SK-N-SH (cell line): ENCODE measurements around the gene UNC119.

ENCODE experiments used
- FOXJ3 ChIP-seq: sonication (generic); formaldehyde crosslinking; IDR thresholded peaks from 2 replicates; pipeline ENCODE4 v1.5.1; 2020; ENCODE audit warnings: mild to moderate bottlenecking, missing genetic modification reagents
- GABPA ChIP-seq: IDR thresholded peaks from 2 replicates; pipeline ENCODE4 v1.4.0; 2012; ENCODE audit warnings: low read depth, mild to moderate bottlenecking
- MXI1 ChIP-seq: IDR thresholded peaks from 2 replicates; pipeline ENCODE4 v1.6.1; 2012; ENCODE audit warnings: mild to moderate bottlenecking, low read depth, low read length, improper control_type of control experiment
- POLR2AphosphoS5 ChIP-seq: IDR thresholded peaks from 2 replicates; pipeline ENCODE4 v1.6.1; 2012; ENCODE audit warnings: low read depth, low read length
- RAD21 ChIP-seq: IDR thresholded peaks from 2 replicates; pipeline ENCODE4 v1.6.1; 2012; ENCODE audit warnings: mild to moderate bottlenecking, low read length
- SIN3A ChIP-seq: IDR thresholded peaks from 2 replicates; pipeline ENCODE4 v1.6.1; 2012; ENCODE audit warnings: low read depth, mild to moderate bottlenecking, low read length, moderate library complexity, borderline replicate concordance
- SMC3 ChIP-seq: IDR thresholded peaks from 2 replicates; pipeline ENCODE4 v1.6.1; 2012; ENCODE audit warnings: low read depth, low read length, improper control_type of control experiment
- USF1 ChIP-seq: IDR thresholded peaks from 2 replicates; pipeline ENCODE4 v1.4.0; 2012; ENCODE audit warnings: low read depth, borderline replicate concordance
- TF ChIP-seq, protein P1 (sequence below): fragments of 200-600 bp; sonication (generic); IDR thresholded peaks from 2 replicates; pipeline ENCODE4 v1.6.1; 2017; ENCODE audit warnings: antibody characterized with exemption, mild to moderate bottlenecking, moderate library complexity

DNA sequence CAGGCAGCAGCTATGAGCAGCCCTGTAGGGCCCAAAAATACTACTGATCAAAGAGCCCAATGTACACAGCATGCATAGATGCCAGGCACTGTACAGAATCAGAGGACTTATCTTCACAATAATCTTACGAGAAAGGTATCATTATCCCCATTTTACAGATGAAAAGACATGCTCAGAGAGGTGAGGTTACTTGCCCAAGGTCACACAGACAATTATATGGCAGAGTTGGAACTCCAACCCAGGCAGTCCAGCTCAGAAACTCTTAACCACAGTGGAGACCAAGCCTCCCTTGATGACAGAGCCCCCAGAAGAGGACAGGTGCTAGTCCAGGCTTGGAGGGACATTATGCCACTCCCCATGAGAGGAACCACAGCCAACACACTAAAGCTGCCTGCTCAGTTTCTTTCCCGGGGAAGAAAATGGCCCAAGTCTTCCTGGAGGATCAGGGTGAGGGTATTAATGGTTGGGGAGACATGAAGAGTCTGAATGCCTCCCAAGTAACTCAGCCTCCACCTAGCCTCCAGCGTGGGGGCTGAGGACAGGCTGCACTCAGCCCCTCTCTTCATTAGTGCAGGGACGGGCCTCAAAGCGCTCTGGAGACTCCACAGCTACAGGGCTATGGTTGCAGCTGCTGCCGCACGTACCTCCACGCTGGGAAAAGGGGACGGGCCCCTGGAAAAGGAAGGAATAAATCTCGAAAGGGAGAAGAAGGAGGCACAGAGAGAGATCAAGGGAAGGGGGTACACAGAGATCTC, 826 bp downstream of the UNC119 start:
- TF ChIP-seq POLR2AphosphoS5 (no peak), MXI1 (no peak), GABPA (no peak), RAD21 (no peak), SMC3 (no peak), FOXJ3 (no peak), USF1 (no peak), SIN3A (no peak)
- TF ChIP-seq, protein P1, sequence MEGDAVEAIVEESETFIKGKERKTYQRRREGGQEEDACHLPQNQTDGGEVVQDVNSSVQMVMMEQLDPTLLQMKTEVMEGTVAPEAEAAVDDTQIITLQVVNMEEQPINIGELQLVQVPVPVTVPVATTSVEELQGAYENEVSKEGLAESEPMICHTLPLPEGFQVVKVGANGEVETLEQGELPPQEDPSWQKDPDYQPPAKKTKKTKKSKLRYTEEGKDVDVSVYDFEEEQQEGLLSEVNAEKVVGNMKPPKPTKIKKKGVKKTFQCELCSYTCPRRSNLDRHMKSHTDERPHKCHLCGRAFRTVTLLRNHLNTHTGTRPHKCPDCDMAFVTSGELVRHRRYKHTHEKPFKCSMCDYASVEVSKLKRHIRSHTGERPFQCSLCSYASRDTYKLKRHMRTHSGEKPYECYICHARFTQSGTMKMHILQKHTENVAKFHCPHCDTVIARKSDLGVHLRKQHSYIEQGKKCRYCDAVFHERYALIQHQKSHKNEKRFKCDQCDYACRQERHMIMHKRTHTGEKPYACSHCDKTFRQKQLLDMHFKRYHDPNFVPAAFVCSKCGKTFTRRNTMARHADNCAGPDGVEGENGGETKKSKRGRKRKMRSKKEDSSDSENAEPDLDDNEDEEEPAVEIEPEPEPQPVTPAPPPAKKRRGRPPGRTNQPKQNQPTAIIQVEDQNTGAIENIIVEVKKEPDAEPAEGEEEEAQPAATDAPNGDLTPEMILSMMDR = no peak
